ENCODE data around the gene RBM7. TPM values are rescaled to one million over a fixed set of nuclear protein-coding genes. Genes with fewer than 3 reads are reported as not detected.

The RBM7 gene
- total and polyA plus RNA-seq, 2 of the 8 experiments (the other 6 are each of a cell fraction or from before 2014, with no cell fraction given), result 18.0 to 45.7 TPM

- Histone ChIP-seq H3K4me1 (replicated peaks in 1 of 4; ENCODE audit: control insufficient read depth in 3 of 4, insufficient read depth in 4 of 4, low read length in 3 of 4) (peaks cover 0 to 3% (median 2%) of the 10 kb centered on the region in 4 experiments; a peak in 5 of 7 replicates), H3K27me3 (replicated peaks in 1 of 4; ENCODE audit: control insufficient read depth in 3 of 4, extremely low read depth in 1 of 4, insufficient read depth in 3 of 4, low read length in 3 of 4) (no peaks in the 10 kb centered on the region), H3K14ac (ENCODE audit: insufficient read length) (no peak overlapping the region), H2BK15ac (ENCODE audit: low read length) (no peak overlapping the region), H3K9ac (replicated peaks in 1 of 4; ENCODE audit: extremely low read depth in 1 of 4, low read depth in 3 of 4, low read length in 3 of 4) (0 out of 7 replicates have a peak overlapping the region, but pooled peaks of 1 of the 4 experiments have one; percentile 2), H2BK5ac (ENCODE audit: low read depth, low read length) (peak overlapping the region; percentile 26; the same call in 1 of the 2 replicates), H3K9me3 (ENCODE audit: insufficient read depth in 2 of 2, low read depth in 1 of 2, low read length in 1 of 2) (no peaks in the 10 kb centered on the region), H3K27ac (ENCODE audit: low read depth, low read length) (no peak overlapping the region), H3K56ac (replicated peaks; ENCODE audit: insufficient read length, low read depth, low read length) (no peak overlapping the region), H2BK20ac (ENCODE audit: low read length) (no peak overlapping the region), H4K8ac (ENCODE audit: extremely low read depth, insufficient read depth, low read length) (no peak overlapping the region), H3K18ac (ENCODE audit: extremely low read depth, low read length) (no peak overlapping the region), H3K23me2 (ENCODE audit: low read depth, low read length) (no peaks in the 10 kb centered on the region), H2AFZ (ENCODE audit: low read length) (peak overlapping the region; percentile 47; the same call in 1 of the 2 replicates), H3K4me2 (ENCODE audit: insufficient read depth in 1 of 2, low read depth in 2 of 2, low read length in 2 of 2) (peak overlapping the region in 1 of 2 experiments; percentile 27; a peak in 1 of 4 replicates), H3K23ac (ENCODE audit: insufficient read length) (no peak overlapping the region), H2BK120ac (replicated peaks; ENCODE audit: low read depth, low read length) (no peak overlapping the region), H3K4ac (replicated peaks; ENCODE audit: insufficient read length, low read depth, low read length) (no peak overlapping the region), H2BK12ac (ENCODE audit: low read depth, low read length) (peak overlapping the region; percentile 5; the same call in 1 of the 2 replicates), H3K79me2 (ENCODE audit: control insufficient read depth in 1 of 2, insufficient read depth in 2 of 2, low read length in 2 of 2) (no peaks in the 10 kb centered on the region), H3K36me3 (ENCODE audit: control insufficient read depth in 2 of 4, insufficient read depth in 4 of 4, low read length in 3 of 4) (peaks cover 0 to 23% (median 11%) of the 10 kb centered on the region in 4 experiments; a peak in 5 of 8 replicates), H4K5ac (ENCODE audit: insufficient read length, low read depth, low read length) (no peak overlapping the region), H4K91ac (replicated peaks; ENCODE audit: insufficient read length, low read length) (no peak overlapping the region), H3K79me1 (ENCODE audit: low read depth, low read length) (no peaks in the 10 kb centered on the region), H4K20me1 (replicated peaks in 1 of 2; ENCODE audit: control insufficient read depth in 1 of 2, insufficient read depth in 2 of 2, low read length in 2 of 2) (peaks cover 0 to 1% of the 10 kb centered on the region in 2 experiments), H3K4me3 (ENCODE audit: extremely low read depth in 1 of 4, insufficient read depth in 2 of 4, low read depth in 3 of 4, low read length in 4 of 4) (no peak overlapping the region), H2AK5ac (ENCODE audit: low read depth, low read length) (no peak overlapping the region)
- no peak for DNase-seq (ENCODE audit: low read depth in 1 of 2, low spot score in 2 of 2)
- ChIA-PET CTCF (ENCODE audit: partially characterized antibody) (no interaction called here), POLR2A (ENCODE audit: partially characterized antibody) (interaction anchor here (3.1 kb wide), 1 partner anchor 10 kb away, joined by 8 read pairs; no protein-coding TSS in a partner anchor)
- FAIRE-seq, result peak; percentile 62
- TF ChIP-seq, protein P1, sequence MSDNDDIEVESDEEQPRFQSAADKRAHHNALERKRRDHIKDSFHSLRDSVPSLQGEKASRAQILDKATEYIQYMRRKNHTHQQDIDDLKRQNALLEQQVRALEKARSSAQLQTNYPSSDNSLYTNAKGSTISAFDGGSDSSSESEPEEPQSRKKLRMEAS (IDR thresholded peaks at IDR 0.05), result no peak
- no peak for TF ChIP-seq EP300 (IDR thresholded peaks at IDR 0.05; ENCODE audit: borderline replicate concordance in 1 of 2, low read depth in 2 of 2, low read length in 2 of 2)
- TF ChIP-seq POLR2AphosphoS5 (IDR thresholded peaks at IDR 0.05; ENCODE audit: low read depth, low read length), result no peak
- no peak for TF ChIP-seq SIRT6 (IDR thresholded peaks at IDR 0.05; ENCODE audit: low read length)
- no peak for TF ChIP-seq EGR1 (IDR thresholded peaks at IDR 0.05; ENCODE audit: borderline replicate concordance, low read depth, low read length)
- no peak for TF ChIP-seq HDAC2 (IDR thresholded peaks at IDR 0.05; ENCODE audit: borderline replicate concordance in 1 of 2, low read depth in 2 of 2, low read length in 2 of 2)
- no peak for TF ChIP-seq RBBP5 (IDR thresholded peaks at IDR 0.05; ENCODE audit: borderline replicate concordance, low read depth, low read length)
- no peak for TF ChIP-seq CHD2 (IDR thresholded peaks at IDR 0.05; ENCODE audit: low read length)
- no peak for TF ChIP-seq ZNF274 (IDR thresholded peaks at IDR 0.05; ENCODE audit: borderline replicate concordance, extremely low read depth, low read length)
- TF ChIP-seq MAFK (IDR thresholded peaks at IDR 0.05; ENCODE audit: low read depth, low read length), result no peak
- no peak for TF ChIP-seq TBP (IDR thresholded peaks at IDR 0.05; ENCODE audit: low read depth, low read length)
- TF ChIP-seq ASH2L (IDR thresholded peaks at IDR 0.05; ENCODE audit: low read length), result no peak
- no peak for TF ChIP-seq SP2 (IDR thresholded peaks at IDR 0.05; ENCODE audit: low read length)
- 85% methylated on average over 10 of the region's 10 CpGs; no CpG with 5 or more reads in 1 of the 2 experiments for WGBS, 2 experiments (ENCODE audit: extremely low coverage in 1 of 2, insufficient coverage in 1 of 2, insufficient read length in 1 of 2, insufficient replicate concordance in 2 of 2, low coverage in 1 of 2, low lambda C conversion rate in 2 of 2, missing lambda C conversion rate in 1 of 2)
Measured at GRCh38 chr11:114413958-114414357, 13.5 kb downstream of the RBM7 start.
